K562 (cell line): Measurements from ENCODE around the gene RGMB. TPM values are rescaled to one million over a fixed set of nuclear protein-coding genes. Genes with fewer than 3 reads are reported as not detected.

ENCODE experiments used
- ATAC-seq: fragments of 200-7000 bp; cut with Tn5 transposase; 3 replicates; pipeline ENCODE4 v1.9.1; 2020; ENCODE audit warnings: moderate library complexity
- BruUV-seq: library from RNA; stranded (reverse); fragments of 400-500 nt; replicated peaks from 2 replicates; lab custom pipeline; 2021; lab: Mats Ljungman, UMichigan
- CTCF ChIA-PET: fragments of 300-600 bp; formaldehyde crosslinking; extraction: SDS; loops from one replicate; lab custom pipeline; 2021; ENCODE audit warnings: low intra/inter-chr PET ratio; lab: Yijun Ruan, JAX
- POLR2A ChIA-PET: fragments of 300-600, 350-650 bp; sonication (Branson Sonifier 250); formaldehyde crosslinking; extraction: SDS; loops from one replicate; lab custom pipeline; 2021; ENCODE audit warnings: antibody characterized with exemption, inconsistent platforms; lab: Yijun Ruan, JAX
- DNase-seq, 4 experiments: peaks; one replicate each; pipeline versions ENCODE4 v3.0.0 to v3.0.0-alpha.2; 2011 to 2018; ENCODE audit warnings: low spot score in 3 of 4, mixed read lengths in 3 of 4; ENCODE audit errors: extremely low read depth in 1 of 4
- FAIRE-seq: peaks from 2 replicates; lab custom pipeline; 2011; peaks lifted over from hg19 to GRCh38; lab: Jason Lieb, UNC
- H2AFZ ChIP-seq: 2 replicates; pipeline ENCODE4 v1.6.0; 2011; ENCODE audit warnings: low read depth, low read length, control low read depth, inconsistent platforms
- H3K27ac ChIP-seq: fragments of 200-600 bp; 3 replicates; pipeline ENCODE4 v1.8.0; 2011; ENCODE audit warnings: low read depth, mild to moderate bottlenecking, control low read depth, inconsistent platforms, low read length, moderate library complexity, mixed read lengths; ENCODE audit errors: extremely low read depth
- H3K27me3 ChIP-seq, 2 experiments: fragments of 300-600 bp in 1 of 2; 2 replicates in 1 of 2; 3 replicates in 1 of 2; pipeline versions ENCODE4 v1.6.0 to v1.8.0; 2011; ENCODE audit warnings: inconsistent platforms in 2 of 2, low read length in 2 of 2, mild to moderate bottlenecking in 1 of 2, mixed read lengths in 1 of 2, moderate library complexity in 1 of 2; ENCODE audit not compliant: control insufficient read depth in 2 of 2, insufficient read depth in 2 of 2
- H3K36me3 ChIP-seq: fragments of 300-600 bp; 3 replicates; pipeline ENCODE4 v1.8.0; 2011; ENCODE audit warnings: mild to moderate bottlenecking, low read length, inconsistent platforms; ENCODE audit not compliant: control insufficient read depth, insufficient read depth
- H3K4me1 ChIP-seq, 2 experiments: fragments of 200-600 bp in 1 of 2; replicated peaks in 1 of 2; 2 replicates in 1 of 2; 3 replicates in 1 of 2; pipeline versions ENCODE4 v1.5.1 to v1.8.0; 2011; ENCODE audit warnings: inconsistent platforms in 2 of 2, low read length in 2 of 2, mild to moderate bottlenecking in 1 of 2, mixed read lengths in 1 of 2, moderate library complexity in 1 of 2; ENCODE audit not compliant: control insufficient read depth in 2 of 2, insufficient read depth in 2 of 2
- H3K4me2 ChIP-seq: 2 replicates; pipeline ENCODE4 v1.6.1; 2011; ENCODE audit warnings: low read length, control low read depth, inconsistent platforms, mixed read lengths; ENCODE audit not compliant: insufficient read depth
- H3K4me3 ChIP-seq: fragments of 200-600 bp; sonication (generic), shearing (Covaris generic); 2 replicates; pipeline ENCODE4 v1.5.1; 2016; ENCODE audit warnings: control low read depth, inconsistent platforms
- H3K79me2 ChIP-seq: fragments of 200-600 bp; 3 replicates; pipeline ENCODE4 v1.8.0; 2011; ENCODE audit warnings: low read length, inconsistent platforms; ENCODE audit not compliant: control insufficient read depth, insufficient read depth
- H3K9ac ChIP-seq, 2 experiments: 2 replicates each; pipeline versions ENCODE4 v1.6.0 to v1.6.1; 2011; ENCODE audit warnings: low read depth in 2 of 2, low read length in 2 of 2, control low read depth in 1 of 2, inconsistent platforms in 1 of 2, mild to moderate bottlenecking in 1 of 2, mixed read lengths in 1 of 2; ENCODE audit not compliant: insufficient read depth in 1 of 2
- H3K9me1 ChIP-seq: one replicate; pipeline ENCODE4 v1.6.0; 2011; ENCODE audit warnings: inconsistent platforms, mild to moderate bottlenecking, low read length, moderate library complexity; ENCODE audit not compliant: control insufficient read depth, insufficient read depth
- H3K9me3 ChIP-seq: replicated peaks from 2 replicates; pipeline ENCODE4 v1.5.1; 2011; ENCODE audit warnings: low read depth, low read length, inconsistent platforms; ENCODE audit not compliant: control insufficient read depth, insufficient read depth
- H4K20me1 ChIP-seq: replicated peaks from 2 replicates; pipeline ENCODE4 v1.6.1; 2011; ENCODE audit warnings: low read length, inconsistent platforms, mixed read lengths; ENCODE audit not compliant: control insufficient read depth, insufficient read depth
- MEIS2 ChIP-seq: fragments of 450-650 bp; IDR thresholded peaks from 2 replicates; pipeline ENCODE4 v1.6.1; 2014; ENCODE audit warnings: mild to moderate bottlenecking; ENCODE audit not compliant: partially characterized antibody
- NONO ChIP-seq, 2 experiments: fragments of 200-400 bp in 1 of 2; fragments of 450-650 bp in 1 of 2; formaldehyde crosslinking in 1 of 2; IDR thresholded peaks; 2 replicates each; pipeline ENCODE4 v1.6.1; 2017; ENCODE audit warnings: low read depth in 2 of 2, mild to moderate bottlenecking in 2 of 2, moderate library complexity in 2 of 2, low read length in 1 of 2
- NUFIP1 ChIP-seq: fragments of 450-650 bp; IDR thresholded peaks from 2 replicates; pipeline ENCODE4 v1.6.1; 2018; ENCODE audit not compliant: partially characterized antibody
- PHF21A ChIP-seq: fragments of 450-650 bp; IDR thresholded peaks from 2 replicates; pipeline ENCODE4 v1.6.1; 2017; ENCODE audit warnings: low read depth, borderline replicate concordance
- PURB ChIP-seq: sonication (generic); formaldehyde crosslinking; IDR thresholded peaks from 2 replicates; pipeline ENCODE4 v1.9.0; 2021; ENCODE audit warnings: low read depth, mild to moderate bottlenecking, missing genetic modification reagents
- SP1 ChIP-seq: sonication (generic); formaldehyde crosslinking; IDR thresholded peaks from 2 replicates; pipeline ENCODE4 v1.8.1; 2022; ENCODE audit warnings: mild to moderate bottlenecking, missing genetic modification reagents
- ZNF274 ChIP-seq: IDR thresholded peaks from 2 replicates; pipeline ENCODE4 v1.6.1; 2011; ENCODE audit warnings: low read depth, mild to moderate bottlenecking, low read length, moderate library complexity, borderline replicate concordance
- WGBS: fragments of 100-300 bp; shearing (Covaris generic); methylation state at CpG from one replicate; pipeline ENCODE4 v1.1.6; 2016; ENCODE audit warnings: low coverage, mixed read lengths; ENCODE audit not compliant: insufficient coverage; ENCODE audit errors: missing lambda C conversion rate; 5-methylcytosine and 5-hydroxymethylcytosine counted together
- in situ Hi-C: fragments of 300-500 bp; cut with MboI; formaldehyde crosslinking; loops from 4 replicates; pipeline ENCODE4 v1.15.0; 2018; ENCODE audit warnings: inconsistent platforms, mixed read lengths
- intact Hi-C: fragments of 100-400 bp; cut with micrococcal nuclease; formaldehyde crosslinking; loops from 2 replicates; pipeline ENCODE4 v1.14.2; 2022
- polyA plus RNA-seq, 8 experiments: library from polyadenylated mRNA; depleted of rRNA in 4 of 8; stranded (reverse) in 5 of 8; unstranded in 3 of 8; fragments of >200 nt; fragmentation: Nextera tagmentation in 2 of 8; fragmentation: Illumina TruSeq in 1 of 8; extraction: Ambion mirVana in 2 of 8; extraction: Trizol in 1 of 8; gene quantifications; 2 replicates each; pipeline versions ENCODE4 v1.2.1 to v1.2.3, GENCODE V29; 2011 to 2014; ENCODE audit warnings: inconsistent platforms in 1 of 8, missing spikeins in 1 of 8
- total RNA-seq, 7 experiments: library from RNA; depleted of rRNA in 6 of 7; stranded (reverse); fragments of >200 nt in 6 of 7; fragmentation: Illumina TruSeq in 2 of 7; extraction: Trizol in 2 of 7; gene quantifications; 2 replicates each; pipeline versions ENCODE4 v1.2.1 to v1.2.3, GENCODE V29; 2011 to 2021; ENCODE audit warnings: low replicate concordance in 1 of 7
- TF ChIP-seq, protein P1 (sequence below): sonication (generic); formaldehyde crosslinking; IDR thresholded peaks from 2 replicates; pipeline ENCODE4 v1.8.0; 2022; ENCODE audit warnings: mild to moderate bottlenecking, low read depth, missing genetic modification reagents
- TF ChIP-seq, protein P2 (sequence below): fragments of 450-650 bp; IDR thresholded peaks from 2 replicates; pipeline ENCODE4 v1.7.0; 2016; ENCODE audit warnings: borderline replicate concordance
- TF ChIP-seq, protein P3 (sequence below): fragments of 250-450 bp; sonication (Bioruptor Pico); IDR thresholded peaks from 2 replicates; pipeline ENCODE4 v1.8.0; 2021; ENCODE audit warnings: moderate library complexity, mild to moderate bottlenecking, inconsistent platforms
- TF ChIP-seq, protein P4 (sequence below): fragments of 200-800 bp; sonication (Bioruptor generic); IDR thresholded peaks from 2 replicates; pipeline ENCODE4 v1.6.1; 2017; ENCODE audit warnings: missing genetic modification characterization, missing compliant biosample characterization

The RGMB gene
- total and polyA plus RNA-seq, 9 of the 15 experiments (the other 6 are each of a cell fraction or from before 2014, with no cell fraction given), result 0.03 to 0.38 TPM; not detected in 7

DNA sequence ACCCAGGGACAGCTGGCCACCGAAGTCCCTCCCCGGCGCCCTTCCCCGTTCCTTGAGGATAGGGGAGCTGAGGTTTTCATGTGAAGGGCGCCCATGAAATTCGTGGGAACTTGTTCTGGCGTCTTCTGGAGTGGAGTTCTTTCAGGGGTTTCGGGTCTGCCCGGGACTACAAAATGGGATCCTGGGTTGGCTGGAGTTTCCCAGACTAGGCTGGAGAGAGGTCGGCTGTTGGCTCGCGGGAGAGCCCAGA lies 3.6 kb upstream of the RGMB start:
- H4K20me1 ChIP-seq, result 0 out of 2 replicates have a peak, but pooled peaks cover 2% of the 10 kb centered on the region
- no peak overlapping the region; the same call in 1 of the 2 replicates for H3K4me2 ChIP-seq
- H3K4me3 ChIP-seq, result no peak overlapping the region
- DNase-seq, result no peak
- no peaks in the 10 kb centered on the region for H3K79me2 ChIP-seq
- ATAC-seq, result no peak
- peaks cover 0 to 33% of the 10 kb centered on the region in 2 experiments; a peak in 2 of 5 replicates for H3K4me1 ChIP-seq
- H3K27ac ChIP-seq, result no peak overlapping the region
- H3K36me3 ChIP-seq, result no peaks in the 10 kb centered on the region
- no peak for TF ChIP-seq PURB (CRISPR knock-in tag)
- TF ChIP-seq ZNF274, result no peak
- TF ChIP-seq MEIS2, result no peak
- no peak for TF ChIP-seq PHF21A
- TF ChIP-seq NUFIP1, result no peak
- TF ChIP-seq, protein P1, sequence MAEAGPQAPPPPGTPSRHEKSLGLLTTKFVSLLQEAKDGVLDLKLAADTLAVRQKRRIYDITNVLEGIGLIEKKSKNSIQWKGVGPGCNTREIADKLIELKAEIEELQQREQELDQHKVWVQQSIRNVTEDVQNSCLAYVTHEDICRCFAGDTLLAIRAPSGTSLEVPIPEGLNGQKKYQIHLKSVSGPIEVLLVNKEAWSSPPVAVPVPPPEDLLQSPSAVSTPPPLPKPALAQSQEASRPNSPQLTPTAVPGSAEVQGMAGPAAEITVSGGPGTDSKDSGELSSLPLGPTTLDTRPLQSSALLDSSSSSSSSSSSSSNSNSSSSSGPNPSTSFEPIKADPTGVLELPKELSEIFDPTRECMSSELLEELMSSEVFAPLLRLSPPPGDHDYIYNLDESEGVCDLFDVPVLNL (CRISPR knock-in tag), result no peak
- TF ChIP-seq, protein P2, sequence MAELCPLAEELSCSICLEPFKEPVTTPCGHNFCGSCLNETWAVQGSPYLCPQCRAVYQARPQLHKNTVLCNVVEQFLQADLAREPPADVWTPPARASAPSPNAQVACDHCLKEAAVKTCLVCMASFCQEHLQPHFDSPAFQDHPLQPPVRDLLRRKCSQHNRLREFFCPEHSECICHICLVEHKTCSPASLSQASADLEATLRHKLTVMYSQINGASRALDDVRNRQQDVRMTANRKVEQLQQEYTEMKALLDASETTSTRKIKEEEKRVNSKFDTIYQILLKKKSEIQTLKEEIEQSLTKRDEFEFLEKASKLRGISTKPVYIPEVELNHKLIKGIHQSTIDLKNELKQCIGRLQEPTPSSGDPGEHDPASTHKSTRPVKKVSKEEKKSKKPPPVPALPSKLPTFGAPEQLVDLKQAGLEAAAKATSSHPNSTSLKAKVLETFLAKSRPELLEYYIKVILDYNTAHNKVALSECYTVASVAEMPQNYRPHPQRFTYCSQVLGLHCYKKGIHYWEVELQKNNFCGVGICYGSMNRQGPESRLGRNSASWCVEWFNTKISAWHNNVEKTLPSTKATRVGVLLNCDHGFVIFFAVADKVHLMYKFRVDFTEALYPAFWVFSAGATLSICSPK, result no peak
- TF ChIP-seq, protein P3, sequence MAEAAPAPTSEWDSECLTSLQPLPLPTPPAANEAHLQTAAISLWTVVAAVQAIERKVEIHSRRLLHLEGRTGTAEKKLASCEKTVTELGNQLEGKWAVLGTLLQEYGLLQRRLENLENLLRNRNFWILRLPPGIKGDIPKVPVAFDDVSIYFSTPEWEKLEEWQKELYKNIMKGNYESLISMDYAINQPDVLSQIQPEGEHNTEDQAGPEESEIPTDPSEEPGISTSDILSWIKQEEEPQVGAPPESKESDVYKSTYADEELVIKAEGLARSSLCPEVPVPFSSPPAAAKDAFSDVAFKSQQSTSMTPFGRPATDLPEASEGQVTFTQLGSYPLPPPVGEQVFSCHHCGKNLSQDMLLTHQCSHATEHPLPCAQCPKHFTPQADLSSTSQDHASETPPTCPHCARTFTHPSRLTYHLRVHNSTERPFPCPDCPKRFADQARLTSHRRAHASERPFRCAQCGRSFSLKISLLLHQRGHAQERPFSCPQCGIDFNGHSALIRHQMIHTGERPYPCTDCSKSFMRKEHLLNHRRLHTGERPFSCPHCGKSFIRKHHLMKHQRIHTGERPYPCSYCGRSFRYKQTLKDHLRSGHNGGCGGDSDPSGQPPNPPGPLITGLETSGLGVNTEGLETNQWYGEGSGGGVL, result no peak
- TF ChIP-seq NONO (IDR thresholded peaks at IDR 0.05; ENCODE audit: low read depth in 2 of 2, low read length in 1 of 2), result no peak
- no peak for TF ChIP-seq SP1
- TF ChIP-seq, protein P4, sequence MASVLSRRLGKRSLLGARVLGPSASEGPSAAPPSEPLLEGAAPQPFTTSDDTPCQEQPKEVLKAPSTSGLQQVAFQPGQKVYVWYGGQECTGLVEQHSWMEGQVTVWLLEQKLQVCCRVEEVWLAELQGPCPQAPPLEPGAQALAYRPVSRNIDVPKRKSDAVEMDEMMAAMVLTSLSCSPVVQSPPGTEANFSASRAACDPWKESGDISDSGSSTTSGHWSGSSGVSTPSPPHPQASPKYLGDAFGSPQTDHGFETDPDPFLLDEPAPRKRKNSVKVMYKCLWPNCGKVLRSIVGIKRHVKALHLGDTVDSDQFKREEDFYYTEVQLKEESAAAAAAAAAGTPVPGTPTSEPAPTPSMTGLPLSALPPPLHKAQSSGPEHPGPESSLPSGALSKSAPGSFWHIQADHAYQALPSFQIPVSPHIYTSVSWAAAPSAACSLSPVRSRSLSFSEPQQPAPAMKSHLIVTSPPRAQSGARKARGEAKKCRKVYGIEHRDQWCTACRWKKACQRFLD (CRISPR knock-in tag), result no peak
- no peak overlapping the region for H3K9ac ChIP-seq
- peaks cover 0 to 36% of the 10 kb centered on the region in 2 experiments; a peak in 3 of 5 replicates for H3K27me3 ChIP-seq
- ChIA-PET CTCF (no interaction called here), POLR2A (no interaction called here)
- no peak overlapping the region for H2AFZ ChIP-seq
- H3K9me3 ChIP-seq, result no peaks in the 10 kb centered on the region
- in situ Hi-C loops, result no loop called here
- 40% methylated on average over 12 of the region's 12 CpGs for WGBS
- FAIRE-seq, result no peak
- no TSS peak for BruUV-seq
- no peaks in the 10 kb centered on the region for H3K9me1 ChIP-seq
- intact Hi-C loops, result no loop called here
